ENCODE results near the gene BCL2L12. TPM values are rescaled to one million over a fixed set of nuclear protein-coding genes. Genes with fewer than 3 reads are reported as not detected.
A peak's percentile ranks its signal among the peaks of the same experiment; 100 is the strongest.

BCL2L12 gene
- total and polyA plus RNA-seq, 2 of the 13 experiments (the other 11 are each of a cell fraction or from before 2014, with no cell fraction given), result 26.8 to 40.8 TPM

DNA sequence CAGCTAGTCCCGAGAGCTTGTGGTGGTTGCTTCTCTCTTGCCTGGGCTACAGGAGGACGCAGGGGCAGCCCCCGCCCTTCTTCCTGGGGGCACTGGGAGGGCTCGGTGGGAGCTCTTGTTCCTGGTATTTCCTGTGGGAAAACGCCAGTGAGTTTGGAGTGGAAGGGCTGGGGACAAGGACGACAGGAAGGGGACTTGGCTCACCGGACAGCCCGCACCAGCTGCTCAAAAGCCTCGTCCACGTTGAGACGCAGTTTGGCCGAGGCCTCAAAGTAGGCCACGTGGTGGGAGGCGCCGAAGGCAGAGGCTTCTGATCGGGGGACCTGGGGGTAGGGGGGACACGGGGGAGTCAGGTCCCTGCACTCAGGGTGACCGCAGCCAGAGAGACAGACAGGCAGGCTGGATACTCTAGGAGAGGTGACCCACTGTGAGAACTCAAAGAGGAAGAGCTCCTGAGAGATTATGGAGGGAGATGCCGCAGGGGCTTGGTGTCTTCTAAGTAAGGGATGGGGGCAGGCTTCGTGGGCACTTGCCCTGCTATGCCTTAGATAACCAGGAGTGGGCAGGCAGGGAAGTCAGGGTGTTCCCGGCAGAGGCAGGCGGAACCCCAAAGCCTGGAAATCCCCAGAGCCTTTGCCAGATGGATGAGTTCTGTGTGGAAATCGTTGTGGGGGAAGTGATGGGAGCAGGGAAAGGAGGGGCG lies 30.1 kb upstream of the BCL2L12 start:
- no TSS peak for BruUV-seq (replicated peaks)
- Histone ChIP-seq H3K4me1 (ENCODE audit: insufficient read depth, low read length) (peaks cover 31% of the 10 kb centered on the region), H3K9ac (ENCODE audit: insufficient read depth, low read depth, low read length) (no peak overlapping the region), H3K79me2 (ENCODE audit: insufficient read depth, low read length) (no peaks in the 10 kb centered on the region), H3K27me3 (ENCODE audit: control insufficient read depth in 1 of 2, insufficient read depth in 2 of 2, low read length in 2 of 2) (no peaks in the 10 kb centered on the region; a peak in 1 of 5 replicates), H3K27ac (ENCODE audit: extremely low read length, insufficient read depth, low read length) (no peak overlapping the region), H2AFZ (ENCODE audit: low read length) (no peak overlapping the region), H3K9me3 (ENCODE audit: low read length) (no peaks in the 10 kb centered on the region), H3K4me2 (ENCODE audit: low read depth, low read length) (no peak overlapping the region), H4K20me1 (ENCODE audit: insufficient read depth, low read length) (no peaks in the 10 kb centered on the region), H3K36me3 (replicated peaks in 1 of 2; ENCODE audit: control insufficient read depth in 1 of 2, insufficient read depth in 2 of 2, low read length in 2 of 2) (no peaks in the 10 kb centered on the region), H3K4me3 (replicated peaks in 1 of 3; ENCODE audit: insufficient read depth in 1 of 3, low read depth in 2 of 3, low read length in 3 of 3) (no peak overlapping the region)
- CTCF ChIA-PET (ENCODE audit: low intra/inter-chr PET ratio, low total read pairs), result no interaction called here
- POLR2A ChIA-PET, result no interaction called here
- TF ChIP-seq, protein P1, sequence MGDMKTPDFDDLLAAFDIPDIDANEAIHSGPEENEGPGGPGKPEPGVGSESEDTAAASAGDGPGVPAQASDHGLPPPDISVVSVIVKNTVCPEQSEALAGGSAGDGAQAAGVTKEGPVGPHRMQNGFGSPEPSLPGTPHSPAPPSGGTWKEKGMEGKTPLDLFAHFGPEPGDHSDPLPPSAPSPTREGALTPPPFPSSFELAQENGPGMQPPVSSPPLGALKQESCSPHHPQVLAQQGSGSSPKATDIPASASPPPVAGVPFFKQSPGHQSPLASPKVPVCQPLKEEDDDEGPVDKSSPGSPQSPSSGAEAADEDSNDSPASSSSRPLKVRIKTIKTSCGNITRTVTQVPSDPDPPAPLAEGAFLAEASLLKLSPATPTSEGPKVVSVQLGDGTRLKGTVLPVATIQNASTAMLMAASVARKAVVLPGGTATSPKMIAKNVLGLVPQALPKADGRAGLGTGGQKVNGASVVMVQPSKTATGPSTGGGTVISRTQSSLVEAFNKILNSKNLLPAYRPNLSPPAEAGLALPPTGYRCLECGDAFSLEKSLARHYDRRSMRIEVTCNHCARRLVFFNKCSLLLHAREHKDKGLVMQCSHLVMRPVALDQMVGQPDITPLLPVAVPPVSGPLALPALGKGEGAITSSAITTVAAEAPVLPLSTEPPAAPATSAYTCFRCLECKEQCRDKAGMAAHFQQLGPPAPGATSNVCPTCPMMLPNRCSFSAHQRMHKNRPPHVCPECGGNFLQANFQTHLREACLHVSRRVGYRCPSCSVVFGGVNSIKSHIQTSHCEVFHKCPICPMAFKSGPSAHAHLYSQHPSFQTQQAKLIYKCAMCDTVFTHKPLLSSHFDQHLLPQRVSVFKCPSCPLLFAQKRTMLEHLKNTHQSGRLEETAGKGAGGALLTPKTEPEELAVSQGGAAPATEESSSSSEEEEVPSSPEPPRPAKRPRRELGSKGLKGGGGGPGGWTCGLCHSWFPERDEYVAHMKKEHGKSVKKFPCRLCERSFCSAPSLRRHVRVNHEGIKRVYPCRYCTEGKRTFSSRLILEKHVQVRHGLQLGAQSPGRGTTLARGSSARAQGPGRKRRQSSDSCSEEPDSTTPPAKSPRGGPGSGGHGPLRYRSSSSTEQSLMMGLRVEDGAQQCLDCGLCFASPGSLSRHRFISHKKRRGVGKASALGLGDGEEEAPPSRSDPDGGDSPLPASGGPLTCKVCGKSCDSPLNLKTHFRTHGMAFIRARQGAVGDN (CRISPR knock-in tag; IDR thresholded peaks at IDR 0.05), result peak; percentile 11; the same call in 1 of the 2 replicates
- 0 out of 2 replicates have a peak, but pooled peaks have one; percentile 13 for TF ChIP-seq KDM5B (CRISPR knock-in tag; IDR thresholded peaks at IDR 0.05; ENCODE audit: borderline replicate concordance)
- TF ChIP-seq ZNF44 (CRISPR knock-in tag; IDR thresholded peaks at IDR 0.05), result no peak
- intact Hi-C loops (cut with micrococcal nuclease; ENCODE audit: unreplicated experiment), result no loop called here
- in situ Hi-C loops (cut with HindIII; ENCODE audit: extremely low pct_ligation_motif_present, low pct_unique_long_range_greater_than_20kb), result no loop called here
- no peak for DNase-seq (ENCODE audit: low spot score)
- ATAC-seq, result no peak
- no peak for FAIRE-seq
- 47% methylated on average over 13 of the region's 24 CpGs for WGBS (ENCODE audit: low lambda C conversion rate)

Measured in HepG2 (cell line).